CD4-positive, alpha-beta T cell treated with Interleukin-6 for 4 hours (primary cell): ENCODE measurements around the gene ASB6.
"Not testable (repeated sequence)": the region's sequence is repeated elsewhere in the genome, so short reads cannot be mapped to it uniquely, and the experiment has no call there.

ENCODE experiments used
- DNase-seq: peaks from one replicate; pipeline ENCODE4 v3.0.0-alpha.2; 2020; ENCODE audit warnings: mixed read lengths

The ASB6 gene

GRCh38 chr9:129640871-129641749, 841 bp downstream of the ASB6 start:
- no peak for DNase-seq

- no peak for DNase-seq
These were observed 1.7 kb downstream of the ASB6 start for GRCh38 chr9:129640086-129640870.

- DNase-seq: no peak
These were observed 2.2 kb downstream of the ASB6 start for GRCh38 chr9:129639756-129640085.

- DNase-seq: no peak
These were observed 2.8 kb downstream of the ASB6 start for GRCh38 chr9:129639034-129639630.

- no peak for DNase-seq
These were observed 4.1 kb downstream of the ASB6 start for GRCh38 chr9:129637673-129638439.

- no peak for DNase-seq
These were observed 4.8 kb downstream of the ASB6 start for GRCh38 chr9:129637102-129637501.

GRCh38 chr9:129636343-129636742, 5.6 kb downstream of the ASB6 start:
- DNase-seq: not testable (repeated sequence)

GRCh38 chr9:129635099-129636065, 6.6 kb downstream of the ASB6 start:
- no peak for DNase-seq

GRCh38 chr9:129633848-129634247, 8.1 kb downstream of the ASB6 start:
- no peak for DNase-seq

GRCh38 chr9:129633207-129633606, 8.7 kb downstream of the ASB6 start:
- no peak for DNase-seq

- DNase-seq: no peak
These were observed 9.5 kb downstream of the ASB6 start for GRCh38 chr9:129632460-129632859.

- no peak for DNase-seq
These were observed 10.2 kb downstream of the ASB6 start for GRCh38 chr9:129631674-129632129.

GRCh38 chr9:129630967-129631673, 10.8 kb downstream of the ASB6 start:
- no peak for DNase-seq

GRCh38 chr9:129629251-129629820, 12.6 kb downstream of the ASB6 start:
- DNase-seq: no peak

- no peak for DNase-seq
These were observed 13.2 kb downstream of the ASB6 start for GRCh38 chr9:129628709-129629108.

- DNase-seq: peak; percentile 0
These were observed 14.2 kb downstream of the ASB6 start for GRCh38 chr9:129627556-129628440.

- peak; percentile 42 for DNase-seq
These were observed 15.2 kb downstream of the ASB6 start for GRCh38 chr9:129626625-129627284.

GRCh38 chr9:129626079-129626624, 15.8 kb downstream of the ASB6 start, which contains the start of gene NTMT1:
NTMT1 (plus strand) TSS chr9:129626163; CDS start chr9:129632704, 6,541 bp downstream.
- peak; percentile 83 for DNase-seq
